GM19468 (cell line): ENCODE measurements around the gene PON3.
A peak's percentile ranks its signal among the peaks of the same experiment; 100 is the strongest.

Source experiments
- ATAC-seq: cut with Tn5 transposase; IDR thresholded peaks from one replicate; pipeline ENCODE4 v1.9.1; 2021; ENCODE audit warnings: mild to moderate bottlenecking, moderate library complexity, moderate number of reproducible peaks; ENCODE audit not compliant: unreplicated experiment; ENCODE audit errors: extremely low read depth

The PON3 gene

GRCh38 chr7:95396136-95397032 is at the start of gene PON3:
PON3 (minus strand) TSS chr7:95396375; CDS start chr7:95396350, 25 bp downstream.
- no peak for ATAC-seq

- ATAC-seq, result no peak
Observed at GRCh38 chr7:95444796-95445195, 48.6 kb upstream of the PON3 start.

GRCh38 chr7:95441042-95441823 is 45.1 kb upstream of the PON3 start:
- no peak for ATAC-seq

- ATAC-seq, result no peak
Observed at GRCh38 chr7:95440394-95441038, 44.3 kb upstream of the PON3 start.

- ATAC-seq, result no peak
Observed at GRCh38 chr7:95436407-95436806, 40.2 kb upstream of the PON3 start.

- no peak for ATAC-seq
Observed at GRCh38 chr7:95435422-95435780, 39.2 kb upstream of the PON3 start.

- peak; percentile 85 for ATAC-seq
Observed at GRCh38 chr7:95434557-95435421, 38.6 kb upstream of the PON3 start, which contains the start of gene PON2. PON2 (minus strand) TSS chr7:95435028; CDS start chr7:95434951, 77 bp downstream.

- ATAC-seq, result no peak
Observed at GRCh38 chr7:95433952-95434556, 37.9 kb upstream of the PON3 start.

- no peak for ATAC-seq
Observed at GRCh38 chr7:95433129-95433528, 37.0 kb upstream of the PON3 start.

GRCh38 chr7:95432606-95433005 is 36.4 kb upstream of the PON3 start:
- ATAC-seq, result no peak

- ATAC-seq, result no peak
Observed at GRCh38 chr7:95430864-95431263, 34.7 kb upstream of the PON3 start.

GRCh38 chr7:95429241-95429990 is 33.2 kb upstream of the PON3 start:
- no peak for ATAC-seq

- ATAC-seq, result no peak
Observed at GRCh38 chr7:95427914-95428516, 31.8 kb upstream of the PON3 start.

- ATAC-seq, result no peak
Observed at GRCh38 chr7:95427166-95427565, 31.0 kb upstream of the PON3 start.

GRCh38 chr7:95425694-95426093 is 29.5 kb upstream of the PON3 start:
- ATAC-seq, result no peak

- no peak for ATAC-seq
Observed at GRCh38 chr7:95424716-95425115, 28.5 kb upstream of the PON3 start.

GRCh38 chr7:95421847-95422444 is 25.8 kb upstream of the PON3 start:
- ATAC-seq, result no peak
